Subcutaneous adipose tissue (tissue), 4 donors: ENCODE measurements around the gene SHISAL2A. TPM values are rescaled to one million over a fixed set of nuclear protein-coding genes. Genes with fewer than 3 reads are reported as not detected.

Experiments
- CTCF ChIP-seq: fragments of 450-650 bp; IDR thresholded peaks from one replicate; pipeline ENCODE4 v1.5.1; 2016; ENCODE audit warnings: low read depth, mild to moderate bottlenecking, control low read depth, antibody characterized with exemption, moderate library complexity
- total RNA-seq, 4 donors: library from RNA; depleted of rRNA; stranded (reverse); fragments of >200 nt; gene quantifications; one replicate each; pipeline ENCODE4 v1.1.0, GENCODE V29; 2016

The SHISAL2A gene
- total RNA-seq, 4 donors from 2014 or later, result not detected

GRCh38 chr1:52691821-52692220 lies 58.9 kb downstream of the SHISAL2A start:
- TF ChIP-seq CTCF, result no peak

DNA sequence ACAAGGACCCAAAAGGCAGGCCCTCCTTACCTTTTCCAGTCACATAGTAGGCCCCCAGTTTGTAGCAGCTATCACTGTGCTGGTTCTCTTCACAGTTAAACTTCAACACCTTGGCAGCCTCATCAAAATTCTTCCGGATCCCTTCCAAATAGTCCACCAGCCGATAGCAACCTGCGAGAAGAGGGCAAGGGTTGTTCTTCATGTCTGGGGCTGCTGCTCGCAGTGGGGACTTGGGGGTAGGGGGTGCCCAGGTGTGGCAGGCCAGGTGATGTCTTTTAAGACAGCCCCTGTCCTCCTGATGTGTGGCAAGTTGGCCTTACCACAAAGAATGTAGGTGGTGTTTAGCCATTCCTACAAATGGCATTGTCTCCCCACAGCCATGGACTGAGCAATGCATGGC lies 59.7 kb downstream of the SHISAL2A start:
- TF ChIP-seq CTCF, result no peak

GRCh38 chr1:52693843-52694242 lies 60.9 kb downstream of the SHISAL2A start:
- TF ChIP-seq CTCF, result no peak

- TF ChIP-seq CTCF, result no peak
Observed at GRCh38 chr1:52695627-52696026, 62.7 kb downstream of the SHISAL2A start.

- TF ChIP-seq CTCF, result no peak
Observed at GRCh38 chr1:52697795-52698674, 65.1 kb downstream of the SHISAL2A start, which contains the start of gene COA7. COA7 (minus strand) TSS chr1:52698347; CDS start chr1:52698326, 21 bp downstream.

GRCh38 chr1:52702886-52703787 lies 70.2 kb downstream of the SHISAL2A start:
- no peak for TF ChIP-seq CTCF

- TF ChIP-seq CTCF, result no peak
Observed at GRCh38 chr1:52706136-52706670, 73.2 kb downstream of the SHISAL2A start.
